ENCODE measurements around the gene DIP2B. TPM values are rescaled to one million over a fixed set of nuclear protein-coding genes. Genes with fewer than 3 reads are reported as not detected.
"Not testable (repeated sequence)": the region's sequence is repeated elsewhere in the genome, so short reads cannot be mapped to it uniquely, and the experiment has no call there.

DIP2B gene
- total RNA-seq, 1 donor from 2014 or later, result 21.1 TPM

- peak; percentile 71 for DNase-seq (ENCODE audit: low read depth)
- Histone ChIP-seq H3K36me3 (ENCODE audit: control insufficient read depth, insufficient read depth, low read length) (peaks cover 4% of the 10 kb centered on the region), H3K4me3 (ENCODE audit: low read depth, low read length) (no peak overlapping the region), H3K27me3 (ENCODE audit: control insufficient read depth, insufficient read depth, low read length) (no peaks in the 10 kb centered on the region)
- TF ChIP-seq CTCF (IDR thresholded peaks at IDR 0.05; ENCODE audit: insufficient read depth, low read length, severe bottlenecking), result no peak
- no peak for FAIRE-seq
Observed at GRCh38 chr12:50517421-50518048, 12.8 kb downstream of the DIP2B start.

GRCh38 chr12:50518090-50518489, 13.3 kb downstream of the DIP2B start:
- FAIRE-seq (no peak), DNase-seq (ENCODE audit: low read depth) (no peak)
- Histone ChIP-seq H3K4me3 (ENCODE audit: low read depth, low read length) (no peak overlapping the region), H3K27me3 (ENCODE audit: control insufficient read depth, insufficient read depth, low read length) (no peaks in the 10 kb centered on the region), H3K36me3 (ENCODE audit: control insufficient read depth, insufficient read depth, low read length) (peaks cover 4% of the 10 kb centered on the region)
- TF ChIP-seq CTCF (IDR thresholded peaks at IDR 0.05; ENCODE audit: insufficient read depth, low read length, severe bottlenecking), result no peak

- Histone ChIP-seq H3K27me3 (ENCODE audit: control insufficient read depth, insufficient read depth, low read length) (no peaks in the 10 kb centered on the region), H3K4me3 (ENCODE audit: low read depth, low read length) (no peak overlapping the region), H3K36me3 (ENCODE audit: control insufficient read depth, insufficient read depth, low read length) (peaks cover 4% of the 10 kb centered on the region)
- FAIRE-seq, result no peak
- no peak for TF ChIP-seq CTCF (IDR thresholded peaks at IDR 0.05; ENCODE audit: insufficient read depth, low read length, severe bottlenecking)
- DNase-seq (ENCODE audit: low read depth), result no peak
Observed at GRCh38 chr12:50519353-50519752, 14.6 kb downstream of the DIP2B start.

- no peak for TF ChIP-seq CTCF (IDR thresholded peaks at IDR 0.05; ENCODE audit: insufficient read depth, low read length, severe bottlenecking)
- Histone ChIP-seq H3K36me3 (ENCODE audit: control insufficient read depth, insufficient read depth, low read length) (peaks cover 4% of the 10 kb centered on the region), H3K4me3 (ENCODE audit: low read depth, low read length) (no peak overlapping the region), H3K27me3 (ENCODE audit: control insufficient read depth, insufficient read depth, low read length) (no peaks in the 10 kb centered on the region)
- FAIRE-seq, result no peak
- DNase-seq (ENCODE audit: low read depth), result no peak
Observed at GRCh38 chr12:50520416-50521207, 15.8 kb downstream of the DIP2B start.

- FAIRE-seq; DNase-seq (ENCODE audit: low read depth): not testable (repeated sequence)
Observed at GRCh38 chr12:50521781-50522180, 17.0 kb downstream of the DIP2B start.

GRCh38 chr12:50523772-50524171, 19.0 kb downstream of the DIP2B start:
- DNase-seq (ENCODE audit: low read depth), result no peak
- FAIRE-seq, result no peak
- Histone ChIP-seq H3K27me3 (ENCODE audit: control insufficient read depth, insufficient read depth, low read length) (no peaks in the 10 kb centered on the region), H3K4me3 (ENCODE audit: low read depth, low read length) (no peak overlapping the region), H3K36me3 (ENCODE audit: control insufficient read depth, insufficient read depth, low read length) (peaks cover 3% of the 10 kb centered on the region)
- no peak for TF ChIP-seq CTCF (IDR thresholded peaks at IDR 0.05; ENCODE audit: insufficient read depth, low read length, severe bottlenecking)

More at GRCh38 chr12:50521781-50522180, 17.0 kb downstream of the DIP2B start:
- H3K4me3 ChIP-seq (ENCODE audit: low read depth, low read length); H3K36me3 ChIP-seq (ENCODE audit: control insufficient read depth, insufficient read depth, low read length); H3K27me3 ChIP-seq (ENCODE audit: control insufficient read depth, insufficient read depth, low read length): not testable (repeated sequence)
